Measurements from ENCODE around the gene PAPPA2. TPM values are rescaled to one million over a fixed set of nuclear protein-coding genes. Genes with fewer than 3 reads are reported as not detected.
"Not testable (repeated sequence)": the region's sequence is repeated elsewhere in the genome, so short reads cannot be mapped to it uniquely, and the experiment has no call there.

PAPPA2 gene, protein sequence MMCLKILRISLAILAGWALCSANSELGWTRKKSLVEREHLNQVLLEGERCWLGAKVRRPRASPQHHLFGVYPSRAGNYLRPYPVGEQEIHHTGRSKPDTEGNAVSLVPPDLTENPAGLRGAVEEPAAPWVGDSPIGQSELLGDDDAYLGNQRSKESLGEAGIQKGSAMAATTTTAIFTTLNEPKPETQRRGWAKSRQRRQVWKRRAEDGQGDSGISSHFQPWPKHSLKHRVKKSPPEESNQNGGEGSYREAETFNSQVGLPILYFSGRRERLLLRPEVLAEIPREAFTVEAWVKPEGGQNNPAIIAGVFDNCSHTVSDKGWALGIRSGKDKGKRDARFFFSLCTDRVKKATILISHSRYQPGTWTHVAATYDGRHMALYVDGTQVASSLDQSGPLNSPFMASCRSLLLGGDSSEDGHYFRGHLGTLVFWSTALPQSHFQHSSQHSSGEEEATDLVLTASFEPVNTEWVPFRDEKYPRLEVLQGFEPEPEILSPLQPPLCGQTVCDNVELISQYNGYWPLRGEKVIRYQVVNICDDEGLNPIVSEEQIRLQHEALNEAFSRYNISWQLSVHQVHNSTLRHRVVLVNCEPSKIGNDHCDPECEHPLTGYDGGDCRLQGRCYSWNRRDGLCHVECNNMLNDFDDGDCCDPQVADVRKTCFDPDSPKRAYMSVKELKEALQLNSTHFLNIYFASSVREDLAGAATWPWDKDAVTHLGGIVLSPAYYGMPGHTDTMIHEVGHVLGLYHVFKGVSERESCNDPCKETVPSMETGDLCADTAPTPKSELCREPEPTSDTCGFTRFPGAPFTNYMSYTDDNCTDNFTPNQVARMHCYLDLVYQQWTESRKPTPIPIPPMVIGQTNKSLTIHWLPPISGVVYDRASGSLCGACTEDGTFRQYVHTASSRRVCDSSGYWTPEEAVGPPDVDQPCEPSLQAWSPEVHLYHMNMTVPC (N-terminal part only)
- 0.03 TPM for total RNA-seq (2021; ENCODE audit: unreplicated experiment)
- polyA plus RNA-seq (2012; ENCODE audit: insufficient read length) = not detected
- percentile 1 among the genes with signal in this experiment for Bru-seq, nascent RNA
- BruChase-seq, experiment 1, labeled RNA remaining after a 2-hour chase = percentile 1 among the genes with signal in this experiment
- percentile 1 among the genes with signal in this experiment for BruChase-seq, experiment 2, labeled RNA remaining after a 6-hour chase
- long read RNA-seq = 0 reads

DNA sequence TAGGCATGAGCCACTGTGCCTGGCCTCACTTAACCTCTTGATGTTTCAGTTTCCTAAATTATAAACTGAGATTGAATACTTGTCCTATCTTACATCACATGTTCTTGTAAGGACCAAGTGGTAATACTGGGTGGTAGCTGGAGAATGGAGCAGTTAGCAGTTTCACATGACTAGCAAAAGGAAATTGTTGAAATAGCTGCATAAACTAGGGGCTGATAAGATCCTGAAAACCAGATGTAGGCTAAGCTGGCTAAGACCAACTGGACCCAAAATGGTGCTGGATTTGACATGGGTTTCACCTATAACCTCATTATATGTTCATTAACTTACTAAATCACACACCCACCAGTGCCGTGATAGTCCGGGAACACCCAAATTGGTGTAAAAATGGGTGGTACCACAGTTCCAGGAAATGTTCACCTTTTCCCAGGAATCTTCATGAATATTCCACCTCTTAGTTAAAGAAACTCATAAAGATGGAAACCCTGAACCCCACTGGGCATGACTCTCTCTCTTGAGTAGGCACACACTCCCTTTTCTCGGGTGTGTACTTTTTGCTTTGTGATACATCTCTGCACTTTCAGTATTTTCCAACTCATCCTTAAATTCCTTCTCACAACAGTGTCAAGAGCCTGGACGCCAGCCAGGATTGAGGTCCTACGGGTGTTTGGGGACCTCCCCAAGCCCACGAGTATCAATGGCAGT lies at the start of gene PAPPA2:
Gene PAPPA2 (plus strand): TSS at position 502 of the 705 bp plus-strand sequence. CDS start 93,148 bp downstream, outside the sequence.
- Histone ChIP-seq H3K4me3 (ENCODE audit: low read depth in 2 of 2, low read length in 2 of 2) (no peak within 1 kb of the TSS), H3K27ac (ENCODE audit: low read length) (no peak within 1 kb of the TSS), H3K27me3 (ENCODE audit: control insufficient read depth, insufficient read depth, low read length) (no peaks in the 10 kb centered on the region), H3K4me1 (ENCODE audit: control insufficient read depth, insufficient read depth, low read length) (no peaks in the 10 kb centered on the region), H3K9me3 (ENCODE audit: control insufficient read depth, insufficient read depth, low read depth, low read length) (no peaks in the 10 kb centered on the region), H3K36me3 (ENCODE audit: control insufficient read depth, insufficient read depth, low read length) (no peaks in the 10 kb centered on the region)
- intact Hi-C loops (cut with micrococcal nuclease; ENCODE audit: unreplicated experiment) = no loop called here
- BruUV-seq (replicated peaks) = no TSS peak
- DNase-seq (ENCODE audit: low read depth, low spot score) (no peak), ATAC-seq (no peak)
- in situ Hi-C loops (cut with HindIII; ENCODE audit: low pct_unique_long_range_greater_than_20kb, low sequenced_read_pairs) = no loop called here
- TF ChIP-seq, protein P1, sequence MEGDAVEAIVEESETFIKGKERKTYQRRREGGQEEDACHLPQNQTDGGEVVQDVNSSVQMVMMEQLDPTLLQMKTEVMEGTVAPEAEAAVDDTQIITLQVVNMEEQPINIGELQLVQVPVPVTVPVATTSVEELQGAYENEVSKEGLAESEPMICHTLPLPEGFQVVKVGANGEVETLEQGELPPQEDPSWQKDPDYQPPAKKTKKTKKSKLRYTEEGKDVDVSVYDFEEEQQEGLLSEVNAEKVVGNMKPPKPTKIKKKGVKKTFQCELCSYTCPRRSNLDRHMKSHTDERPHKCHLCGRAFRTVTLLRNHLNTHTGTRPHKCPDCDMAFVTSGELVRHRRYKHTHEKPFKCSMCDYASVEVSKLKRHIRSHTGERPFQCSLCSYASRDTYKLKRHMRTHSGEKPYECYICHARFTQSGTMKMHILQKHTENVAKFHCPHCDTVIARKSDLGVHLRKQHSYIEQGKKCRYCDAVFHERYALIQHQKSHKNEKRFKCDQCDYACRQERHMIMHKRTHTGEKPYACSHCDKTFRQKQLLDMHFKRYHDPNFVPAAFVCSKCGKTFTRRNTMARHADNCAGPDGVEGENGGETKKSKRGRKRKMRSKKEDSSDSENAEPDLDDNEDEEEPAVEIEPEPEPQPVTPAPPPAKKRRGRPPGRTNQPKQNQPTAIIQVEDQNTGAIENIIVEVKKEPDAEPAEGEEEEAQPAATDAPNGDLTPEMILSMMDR (IDR thresholded peaks at IDR 0.05) = no peak
- no peak for TF ChIP-seq SIN3A (IDR thresholded peaks at IDR 0.05; ENCODE audit: borderline replicate concordance, insufficient read depth, low read depth, low read length)
- no peak for TF ChIP-seq REST (IDR thresholded peaks at IDR 0.05; ENCODE audit: insufficient read depth in 1 of 2, low read depth in 2 of 2, low read length in 1 of 2)
- no peak for TF ChIP-seq TCF7L2 (IDR thresholded peaks at IDR 0.05; ENCODE audit: low read depth, low read length)
- no peak for TF ChIP-seq POLR2AphosphoS5 (IDR thresholded peaks at IDR 0.05; ENCODE audit: low read depth, low read length)
- CTCF ChIA-PET = no interaction called here
- POLR2A ChIA-PET = no interaction called here

DNA sequence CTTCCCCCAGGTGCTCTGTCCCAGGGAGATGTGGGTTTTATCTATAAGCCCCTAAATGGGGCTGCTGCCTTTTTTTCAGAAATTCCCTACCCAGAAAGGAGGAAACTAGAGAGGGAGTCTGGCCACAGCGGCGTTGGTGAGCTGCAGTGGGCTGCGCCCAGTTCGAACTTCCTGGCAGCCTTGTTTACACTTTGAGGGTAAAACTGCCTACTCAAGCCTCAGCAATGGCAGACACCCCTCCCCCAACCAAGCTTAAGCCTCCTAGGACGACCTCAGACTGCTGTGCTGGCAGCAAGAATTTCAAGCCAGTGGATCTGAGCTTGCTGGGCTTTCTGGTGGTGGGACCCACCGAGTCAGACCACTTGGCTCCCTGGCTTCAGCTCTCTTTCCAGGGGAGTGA lies 46.2 kb upstream of the PAPPA2 start:
- intact Hi-C loops (cut with micrococcal nuclease; ENCODE audit: unreplicated experiment) (no loop called here), in situ Hi-C loops (cut with HindIII; ENCODE audit: low pct_unique_long_range_greater_than_20kb, low sequenced_read_pairs) (no loop called here)
- ChIA-PET POLR2A (no interaction called here), CTCF (no interaction called here)
- no peak overlapping the region for H3K27ac ChIP-seq (ENCODE audit: low read length)
- DNase-seq (ENCODE audit: low read depth, low spot score) = no peak
- TF ChIP-seq, protein P1 (IDR thresholded peaks at IDR 0.05) = no peak
- no peak overlapping the region for H3K4me3 ChIP-seq (ENCODE audit: low read depth in 2 of 2, low read length in 2 of 2)
- no peaks in the 10 kb centered on the region for H3K9me3 ChIP-seq (ENCODE audit: control insufficient read depth, insufficient read depth, low read depth, low read length)
- no peaks in the 10 kb centered on the region for H3K4me1 ChIP-seq (ENCODE audit: control insufficient read depth, insufficient read depth, low read length)
- ATAC-seq = no peak
- H3K36me3 ChIP-seq (ENCODE audit: control insufficient read depth, insufficient read depth, low read length) = no peaks in the 10 kb centered on the region
- H3K27me3 ChIP-seq (ENCODE audit: control insufficient read depth, insufficient read depth, low read length) = no peaks in the 10 kb centered on the region
- BruUV-seq (replicated peaks) = no TSS peak

- H3K27ac ChIP-seq (ENCODE audit: low read length); H3K27me3 ChIP-seq (ENCODE audit: control insufficient read depth, insufficient read depth, low read length); CTCF ChIA-PET; POLR2A ChIA-PET; H3K4me1 ChIP-seq (ENCODE audit: control insufficient read depth, insufficient read depth, low read length); in situ Hi-C loops (cut with HindIII; ENCODE audit: low pct_unique_long_range_greater_than_20kb, low sequenced_read_pairs); BruUV-seq (replicated peaks); H3K4me3 ChIP-seq (ENCODE audit: low read depth in 2 of 2, low read length in 2 of 2); intact Hi-C loops (cut with micrococcal nuclease; ENCODE audit: unreplicated experiment); ATAC-seq; H3K9me3 ChIP-seq (ENCODE audit: control insufficient read depth, insufficient read depth, low read depth, low read length); H3K36me3 ChIP-seq (ENCODE audit: control insufficient read depth, insufficient read depth, low read length); DNase-seq (ENCODE audit: low read depth, low spot score): not testable (repeated sequence)
Observed at GRCh38 chr1:176419608-176420007, 43.4 kb upstream of the PAPPA2 start.
